CD4-positive, alpha-beta T cell treated with Interleukin-15 for 4 hours (primary cell): ENCODE results near the gene ARHGAP10.
"Not testable (repeated sequence)": the region's sequence is repeated elsewhere in the genome, so short reads cannot be mapped to it uniquely, and the experiment has no call there.

ENCODE experiments used
- DNase-seq: peaks from one replicate; pipeline ENCODE4 v3.0.0-alpha.2; 2020; ENCODE audit warnings: low spot score

ARHGAP10 gene

DNA sequence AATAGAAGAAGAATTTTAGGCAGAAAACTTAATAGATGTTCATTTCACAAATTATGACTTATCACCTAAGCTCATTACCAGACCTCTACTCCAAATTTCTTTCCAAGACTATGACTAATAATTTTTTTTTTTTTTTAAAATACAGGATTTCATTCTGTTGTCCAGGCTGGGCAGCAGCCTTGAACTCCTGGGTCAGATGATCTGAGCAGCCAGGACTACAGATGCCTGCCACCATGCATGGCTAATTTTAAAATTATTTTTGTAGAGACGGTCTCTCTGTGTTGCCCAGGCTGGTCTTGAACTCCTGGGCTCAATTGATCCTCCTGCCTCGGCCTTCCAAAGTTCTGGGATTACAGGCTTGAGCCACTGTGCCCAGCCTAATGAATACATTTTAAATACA, 119.2 kb downstream of the ARHGAP10 start:
- no peak for DNase-seq

DNA sequence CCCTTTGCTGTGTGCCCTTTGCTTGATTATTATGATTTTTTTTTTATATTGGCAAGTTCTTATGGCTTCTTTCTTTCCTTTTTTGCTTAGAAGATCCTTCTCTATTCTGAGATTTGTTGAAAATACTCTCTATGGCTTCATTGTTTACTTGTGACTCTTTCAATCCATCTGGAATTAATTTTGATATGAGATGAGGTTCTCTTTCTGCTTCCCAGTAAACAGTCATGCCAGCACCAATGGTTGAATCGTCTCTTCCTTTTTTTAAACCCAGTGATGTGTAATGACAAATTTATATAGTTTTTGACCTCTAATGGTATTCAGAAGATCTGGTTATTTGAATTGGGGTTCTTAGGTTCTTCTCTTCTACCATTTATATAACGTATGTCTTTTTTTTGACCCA, 121.8 kb downstream of the ARHGAP10 start:
- DNase-seq: no peak

DNA sequence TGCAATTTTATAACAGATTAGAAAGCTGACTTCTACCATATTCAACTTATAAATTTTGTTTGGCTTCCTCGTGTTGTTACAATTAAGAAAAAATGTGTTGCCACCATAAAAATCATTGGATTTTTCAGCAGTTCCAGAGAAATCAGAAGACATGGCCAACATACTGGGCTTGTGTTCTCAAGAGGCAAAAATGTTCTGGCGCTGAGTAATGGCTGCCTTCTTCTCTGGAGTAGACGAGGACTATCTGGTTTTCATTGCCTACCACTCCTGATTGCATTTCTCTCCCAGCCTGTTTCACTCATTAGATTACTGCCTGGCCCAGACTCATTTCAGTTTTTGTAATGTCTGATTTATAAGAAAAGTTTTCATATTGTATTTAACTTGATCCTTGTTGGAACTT, 122.3 kb downstream of the ARHGAP10 start:
- no peak for DNase-seq

DNA sequence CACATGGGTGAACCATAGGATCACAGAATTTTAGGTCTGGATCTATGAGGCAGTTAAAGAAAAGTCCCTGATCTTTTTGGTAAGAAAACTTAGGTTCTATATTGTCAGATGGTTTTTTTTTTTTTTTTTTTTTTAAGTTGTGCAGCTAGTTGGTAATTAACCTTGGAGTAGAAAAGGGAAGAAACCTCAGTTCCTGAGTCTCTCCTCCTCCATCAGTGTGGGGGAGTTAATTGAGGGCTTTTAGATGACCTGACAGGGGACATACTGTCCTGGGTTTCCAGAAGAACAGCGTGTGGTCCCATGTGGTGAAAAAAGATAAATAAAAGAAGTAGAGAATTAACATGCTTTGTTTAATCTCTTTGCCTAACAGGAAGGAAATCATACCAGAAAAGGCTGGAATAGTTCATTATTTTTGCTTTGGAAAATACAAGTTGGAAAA, 123.7 kb downstream of the ARHGAP10 start:
- DNase-seq: no peak

DNA sequence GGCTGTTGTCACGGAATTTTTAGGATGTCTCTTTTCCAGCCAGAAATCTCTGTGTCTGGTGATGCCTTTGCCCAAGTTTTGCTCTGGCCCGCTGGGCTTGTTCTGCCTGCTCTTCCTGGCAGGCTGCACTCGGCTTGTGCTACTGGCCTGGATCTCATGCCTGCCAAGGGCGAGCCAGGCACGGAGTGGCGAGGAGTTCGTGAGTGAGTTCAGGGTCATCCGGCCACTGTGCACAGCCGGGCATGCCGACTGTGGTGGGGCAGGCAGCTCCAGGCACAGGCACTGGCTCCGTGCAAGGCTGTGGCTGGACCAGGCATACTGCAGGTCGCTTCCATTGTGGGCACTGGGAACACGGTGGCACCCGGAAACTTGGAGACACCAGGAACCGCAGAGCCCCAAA, 129.1 kb downstream of the ARHGAP10 start:
- no peak for DNase-seq

DNA sequence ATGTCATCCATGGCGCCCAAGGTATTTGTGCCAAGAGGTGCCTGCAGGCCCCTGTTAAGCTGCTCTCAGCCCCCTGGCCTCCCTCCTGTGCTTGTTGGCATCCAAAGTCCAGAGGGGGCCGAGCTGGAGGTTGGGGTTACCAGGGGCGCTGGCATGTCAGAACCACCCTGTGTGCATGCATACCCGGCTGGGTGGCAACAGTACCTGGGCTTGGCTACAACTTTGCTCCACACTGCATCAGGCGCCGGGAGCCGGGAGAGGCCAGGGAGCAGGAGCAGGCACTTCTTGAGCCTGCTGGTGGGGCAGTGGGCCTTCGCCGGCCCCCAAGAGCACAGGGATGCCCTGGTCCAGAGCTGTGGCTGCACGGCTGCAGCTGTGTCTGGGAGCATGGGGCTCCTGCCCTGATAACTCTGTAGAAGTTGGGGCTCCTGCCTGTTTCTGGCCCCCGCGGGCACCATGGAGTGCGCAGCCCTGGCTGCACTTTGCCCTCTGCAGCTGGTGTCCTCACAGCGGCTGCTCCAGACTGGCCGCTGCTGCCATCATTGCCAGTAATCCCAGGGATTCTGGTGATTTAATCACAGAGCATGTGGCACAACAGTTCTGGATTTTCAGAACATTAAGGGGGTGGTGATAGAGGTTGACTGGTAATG, 130.3 kb downstream of the ARHGAP10 start:
- DNase-seq: no peak

DNA sequence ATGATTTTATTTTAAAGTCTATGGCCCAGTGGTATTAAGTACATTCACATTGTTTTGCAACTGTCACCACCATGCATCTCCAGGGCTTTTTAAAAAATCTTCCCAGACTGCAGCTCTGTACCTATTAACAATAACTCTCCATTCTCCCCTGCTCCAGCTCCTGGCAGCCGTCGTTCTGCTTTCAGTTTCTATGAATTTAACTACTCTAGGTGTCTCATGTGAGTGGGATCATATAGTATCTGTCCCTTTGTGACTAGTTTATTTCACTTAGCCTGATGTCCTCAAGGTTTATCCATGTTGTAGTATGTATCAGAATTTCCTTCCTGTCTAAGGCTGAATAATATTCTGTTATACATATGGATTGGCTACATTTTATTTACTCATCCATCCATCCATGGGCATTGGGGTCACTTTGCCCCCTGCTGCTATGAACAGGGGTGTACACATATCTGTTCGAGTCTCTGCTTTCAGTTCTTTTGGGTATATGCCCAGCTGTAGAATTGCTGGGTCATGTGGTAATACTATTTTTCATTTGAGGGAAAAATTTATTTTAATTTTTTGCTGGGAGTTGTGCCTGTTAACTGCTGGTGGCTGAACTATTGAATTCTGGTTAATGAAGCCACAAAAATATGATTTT, 131.3 kb downstream of the ARHGAP10 start:
- no peak for DNase-seq

DNA sequence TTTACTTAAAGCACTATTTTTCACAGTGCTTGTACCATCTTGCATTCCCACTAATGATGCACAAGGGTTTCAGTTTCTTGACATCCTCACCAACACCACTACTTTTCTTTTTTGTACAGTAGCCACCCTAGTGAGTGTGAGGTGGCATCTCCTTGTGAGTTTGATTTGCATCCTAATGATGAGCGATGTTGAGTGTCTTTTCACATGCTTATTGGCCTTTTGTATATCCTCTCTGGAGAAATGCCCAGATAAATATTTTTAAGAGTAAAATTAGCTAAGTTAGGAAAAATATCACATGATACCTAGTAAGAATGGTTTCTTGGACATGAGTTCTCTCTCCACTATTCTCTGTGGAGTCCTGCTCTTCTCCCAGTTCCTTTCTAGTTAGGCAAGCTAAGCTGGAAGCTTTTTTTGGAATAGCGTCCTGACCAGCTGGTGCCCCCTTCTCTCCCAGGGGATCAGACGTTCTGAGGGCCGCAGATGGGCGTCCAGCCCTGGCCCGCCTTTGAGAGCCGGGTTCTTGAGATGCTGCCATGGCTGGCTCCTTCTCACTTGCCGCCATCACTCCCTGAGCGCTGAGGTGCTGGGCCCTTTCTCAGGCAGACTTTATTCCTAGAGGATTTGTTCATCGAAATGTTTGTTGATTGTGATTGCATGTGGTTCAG, 132.1 kb downstream of the ARHGAP10 start:
- no peak for DNase-seq

DNA sequence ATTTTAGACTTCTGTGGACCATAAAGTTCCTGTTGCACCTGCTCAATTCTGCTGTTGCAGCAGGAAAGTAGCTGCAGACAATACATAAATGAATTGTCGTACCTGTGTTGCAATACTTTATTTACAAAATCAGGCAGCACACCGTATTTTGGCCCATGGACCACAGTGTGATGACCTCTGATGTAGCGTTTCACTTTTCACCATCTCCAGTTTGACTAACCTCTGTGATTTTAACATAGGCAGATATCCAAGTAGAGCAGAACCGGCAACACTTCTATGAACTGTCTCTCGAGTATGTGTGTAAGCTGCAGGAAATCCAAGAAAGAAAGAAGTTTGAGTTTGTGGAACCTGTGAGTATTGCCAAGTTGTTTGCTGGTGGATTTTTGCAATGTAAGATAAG, 132.7 kb downstream of the ARHGAP10 start:
- no peak for DNase-seq

DNA sequence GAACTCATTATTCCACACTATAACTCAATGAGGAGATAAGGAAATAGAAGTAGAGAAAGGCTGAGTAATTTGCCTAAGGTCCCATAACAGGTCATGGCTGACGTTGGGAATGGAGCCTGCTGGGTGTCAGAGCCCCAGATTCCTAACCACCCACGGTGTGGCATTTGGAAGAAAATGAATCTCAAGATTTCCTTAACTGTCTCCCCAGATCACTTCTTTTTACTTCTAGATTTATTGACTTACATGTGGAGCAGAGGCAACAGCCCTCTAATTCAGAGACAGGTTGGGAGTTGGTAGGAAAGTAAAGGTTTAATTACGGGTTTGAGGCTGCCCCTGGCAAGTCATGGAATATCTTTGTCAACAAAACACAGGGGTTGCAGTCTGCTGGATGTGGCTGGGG, 134.0 kb downstream of the ARHGAP10 start:
- no peak for DNase-seq

DNA sequence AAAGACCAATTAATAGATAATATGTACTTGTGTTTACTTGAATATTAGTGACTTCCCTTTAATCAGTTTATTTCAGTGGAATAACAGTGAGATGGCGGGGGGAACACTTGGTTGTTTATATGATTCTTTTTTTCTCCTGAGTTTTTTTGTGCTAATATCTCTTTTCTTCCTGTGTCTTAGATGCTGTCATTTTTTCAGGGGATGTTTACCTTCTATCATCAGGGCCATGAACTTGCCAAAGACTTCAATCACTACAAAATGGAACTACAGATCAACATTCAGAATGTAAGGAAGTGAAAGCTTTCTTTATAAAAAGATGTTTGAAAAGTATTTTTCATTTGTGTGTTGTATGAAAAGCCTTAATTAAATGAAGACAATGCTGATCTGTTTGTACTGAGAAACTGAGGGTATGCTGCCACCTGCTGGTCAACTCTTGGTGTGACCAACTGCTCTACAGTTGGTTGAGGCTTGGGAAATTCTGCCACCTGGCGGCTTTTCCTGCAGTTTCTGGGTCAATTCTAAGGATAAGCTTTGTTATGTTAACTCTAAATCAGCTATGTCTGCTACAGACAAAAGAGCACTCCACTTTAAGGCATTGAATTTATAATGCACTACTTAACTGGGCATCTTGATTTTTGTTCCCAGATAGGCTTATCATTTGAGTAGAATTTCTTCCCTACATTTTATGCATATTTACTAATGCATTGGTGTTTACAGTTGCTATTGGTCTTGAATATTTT, 134.8 kb downstream of the ARHGAP10 start:
- DNase-seq: peak; percentile 89

DNA sequence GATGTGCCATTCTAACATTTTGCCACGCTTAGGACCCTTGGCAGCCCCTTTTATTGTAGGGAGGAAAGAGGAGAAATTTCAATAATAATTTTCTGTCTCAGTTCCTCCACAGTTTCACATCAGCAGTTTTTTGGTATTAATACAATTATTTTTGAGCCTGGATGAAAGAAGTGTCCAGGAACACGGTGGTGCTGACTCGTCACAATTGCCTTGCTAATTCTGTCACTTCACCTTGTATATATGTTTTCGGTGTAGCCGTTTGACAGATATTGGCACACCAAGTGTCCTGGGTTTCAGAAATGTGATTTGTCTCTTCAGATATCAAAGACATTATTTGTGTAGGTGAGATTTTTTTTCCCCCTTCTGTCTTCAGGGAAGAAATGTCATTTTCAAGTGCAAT, 142.2 kb downstream of the ARHGAP10 start:
- DNase-seq: no peak

DNA sequence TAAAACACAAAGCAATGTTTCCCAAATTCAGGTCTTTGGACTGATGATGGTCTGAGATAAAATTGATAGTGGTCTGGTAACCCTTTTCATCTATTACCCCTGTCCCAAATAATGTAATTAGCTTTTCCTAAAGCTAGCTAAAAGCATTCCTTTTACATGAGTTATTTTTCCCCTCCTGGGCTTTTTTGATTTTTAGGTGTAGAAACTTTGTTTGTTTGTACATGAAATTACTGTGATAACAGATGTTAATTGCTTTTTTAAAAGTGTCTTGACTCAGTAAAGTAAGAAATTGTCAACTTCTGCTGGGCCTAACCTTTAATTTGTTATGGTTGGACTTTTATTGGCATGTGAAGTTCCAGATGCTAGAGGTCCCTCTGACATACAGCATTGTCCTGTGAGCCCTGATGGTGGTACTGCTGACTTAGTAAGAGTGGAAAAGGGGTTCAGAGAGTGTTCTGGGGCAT, 145.5 kb downstream of the ARHGAP10 start:
- DNase-seq: no peak

DNA sequence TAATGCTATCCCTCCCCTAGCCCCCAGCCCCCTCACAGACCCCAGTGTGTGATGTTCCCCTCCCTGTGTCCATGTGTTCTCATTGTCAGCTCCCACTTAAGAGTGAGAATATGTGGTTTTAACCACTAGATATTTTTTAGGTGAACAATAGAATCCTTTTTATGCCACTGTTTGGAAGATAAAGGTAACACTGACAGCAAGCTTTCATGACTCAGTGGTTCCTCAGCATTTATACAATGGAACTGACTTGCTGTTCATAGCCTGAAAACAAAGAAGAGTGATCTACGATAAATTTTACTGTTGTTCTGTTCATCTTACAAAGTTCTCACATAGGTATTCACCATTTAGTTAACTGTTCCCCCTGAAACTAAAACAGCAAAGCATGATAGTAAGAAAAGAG, 147.8 kb downstream of the ARHGAP10 start:
- no peak for DNase-seq

DNA sequence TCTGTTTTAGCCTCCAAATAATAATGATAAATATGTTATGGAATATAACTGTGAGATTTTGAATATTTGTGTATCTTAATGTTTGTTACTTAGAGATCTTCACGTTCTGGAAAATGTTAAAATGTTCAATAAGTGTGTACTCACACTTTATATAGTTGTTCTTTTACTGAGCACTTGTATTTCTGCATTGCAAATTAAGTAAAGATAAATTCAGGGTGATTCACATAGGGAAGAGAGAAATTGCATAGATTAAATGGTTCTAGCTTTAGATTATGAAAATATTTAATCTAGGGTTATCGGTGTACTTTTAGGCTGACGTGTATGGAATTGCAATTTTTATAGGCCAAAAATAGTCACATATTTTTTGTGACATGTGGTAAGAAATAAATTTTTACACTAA, 148.6 kb downstream of the ARHGAP10 start:
- DNase-seq: no peak

DNA sequence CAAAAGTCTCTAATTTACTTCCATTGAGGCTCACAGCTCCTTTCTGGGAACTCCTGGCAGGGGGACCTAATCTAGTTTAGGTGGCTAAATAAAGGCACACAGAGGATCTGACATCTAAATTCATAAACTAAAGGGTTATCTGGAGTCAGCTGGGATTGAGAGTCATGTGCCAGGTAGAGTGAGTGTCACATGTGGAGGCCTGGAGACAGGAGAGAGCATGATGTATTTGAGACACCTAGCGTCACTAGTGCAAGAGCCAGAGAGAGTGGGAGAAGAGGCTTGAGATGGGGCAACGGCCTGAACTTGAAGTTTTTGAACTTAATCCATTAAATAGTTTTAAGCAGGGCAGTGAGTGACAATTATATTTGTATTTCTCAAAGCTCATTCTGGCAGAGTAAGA, 152.6 kb downstream of the ARHGAP10 start:
- DNase-seq: no peak

DNA sequence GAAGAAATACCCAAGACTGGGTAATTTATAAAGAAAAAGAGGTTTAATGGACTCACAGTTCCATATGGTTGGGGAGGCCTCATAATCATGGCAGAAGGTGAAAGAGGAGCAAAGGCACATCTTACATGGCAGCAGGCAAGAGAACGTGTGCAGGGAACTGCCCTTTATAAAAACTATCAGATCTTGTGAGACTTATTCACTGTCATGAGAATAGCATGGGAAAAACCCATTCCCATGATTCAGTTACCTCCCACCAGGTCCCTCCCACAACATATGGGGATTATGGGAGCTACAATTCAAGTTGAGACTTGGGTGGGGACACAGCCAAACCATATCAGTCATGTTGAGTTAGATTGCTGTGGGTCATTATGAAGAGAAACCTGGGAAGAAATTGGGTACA, 153.3 kb downstream of the ARHGAP10 start:
- DNase-seq: not testable (repeated sequence)

DNA sequence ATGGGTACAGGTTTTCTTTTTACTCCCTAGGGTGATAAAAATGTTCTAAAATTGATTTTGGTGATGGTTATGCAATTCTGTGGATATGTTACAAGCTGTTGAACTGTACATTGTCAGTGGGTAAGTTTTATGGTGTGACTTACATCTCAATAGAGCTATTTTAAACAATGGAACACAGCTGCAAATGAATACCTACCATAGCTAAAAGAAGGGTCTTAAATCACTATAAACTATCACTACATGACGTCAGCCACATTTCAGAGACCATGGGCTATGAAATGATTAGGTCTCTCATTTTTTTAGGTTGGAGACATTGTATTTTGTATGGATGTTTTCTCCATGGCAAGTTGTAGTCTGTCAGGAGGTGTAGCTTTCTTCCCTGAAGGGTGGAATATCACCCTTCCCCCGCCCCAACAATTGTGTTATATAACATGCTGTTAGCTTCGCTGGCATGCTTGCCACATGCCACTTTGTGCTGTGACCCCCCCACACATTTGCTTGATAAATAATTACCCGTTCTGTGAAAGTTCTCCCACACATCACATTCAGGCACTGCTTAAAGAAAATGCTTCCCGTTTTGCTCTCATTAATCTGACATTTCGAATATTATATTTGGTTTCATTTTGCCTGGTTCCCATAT, 159.7 kb downstream of the ARHGAP10 start:
- no peak for DNase-seq

DNA sequence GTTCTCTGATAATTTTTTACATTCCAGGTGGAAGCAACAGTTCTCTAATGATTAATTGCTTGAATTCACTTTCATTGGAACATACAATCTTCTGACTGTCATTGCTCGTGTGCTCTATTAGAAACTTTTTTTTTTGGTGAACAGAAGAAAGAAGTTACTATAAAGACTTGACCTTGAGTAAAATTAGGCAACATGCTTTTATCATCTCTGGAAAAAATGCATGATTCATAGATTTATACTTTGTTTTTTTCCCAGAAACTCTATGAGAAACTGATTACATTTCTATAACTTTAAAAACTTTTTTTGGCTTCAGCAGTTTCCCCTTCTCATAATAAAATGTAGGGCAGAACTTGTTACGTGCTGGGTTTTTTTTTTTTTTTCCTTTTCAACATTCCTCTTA, 167.6 kb downstream of the ARHGAP10 start:
- no peak for DNase-seq

DNA sequence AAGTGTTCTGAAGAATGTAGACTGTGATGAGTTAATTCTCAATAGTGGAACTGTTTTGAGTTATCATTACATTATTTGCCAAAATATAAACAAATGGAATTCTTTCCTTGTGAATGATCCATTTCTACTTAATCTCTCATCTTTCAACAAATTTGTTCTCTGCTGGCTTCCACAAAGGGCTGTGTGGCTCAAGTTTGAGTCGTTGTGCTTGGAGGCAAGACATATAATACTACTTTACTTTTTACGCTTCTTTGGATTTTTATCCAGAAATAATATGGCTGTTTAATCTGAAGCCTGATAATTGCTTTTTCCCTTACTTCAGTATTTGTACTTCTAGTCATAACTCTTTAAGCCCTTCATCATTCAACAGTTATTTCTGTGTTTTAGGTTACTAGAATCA, 169.5 kb downstream of the ARHGAP10 start:
- no peak for DNase-seq

DNA sequence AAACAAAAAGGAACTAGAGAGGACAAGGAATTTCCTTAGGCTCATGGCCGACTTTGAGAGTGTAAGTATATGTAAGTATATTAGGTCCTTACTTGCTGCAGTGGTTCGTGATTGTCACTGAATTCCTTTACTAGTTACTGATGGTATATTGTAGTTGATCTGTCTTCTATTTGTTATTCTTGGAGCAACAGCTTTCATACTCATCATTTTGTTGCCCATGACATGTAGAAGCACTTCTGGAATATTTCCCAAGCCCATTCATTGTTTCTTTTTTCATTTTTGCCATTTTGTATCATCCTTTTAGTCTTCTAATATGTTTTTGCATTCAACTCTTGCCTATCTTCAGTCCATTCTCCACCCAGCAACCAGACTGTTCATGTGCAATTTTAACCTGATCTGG, 170.0 kb downstream of the ARHGAP10 start:
- no peak for DNase-seq

DNA sequence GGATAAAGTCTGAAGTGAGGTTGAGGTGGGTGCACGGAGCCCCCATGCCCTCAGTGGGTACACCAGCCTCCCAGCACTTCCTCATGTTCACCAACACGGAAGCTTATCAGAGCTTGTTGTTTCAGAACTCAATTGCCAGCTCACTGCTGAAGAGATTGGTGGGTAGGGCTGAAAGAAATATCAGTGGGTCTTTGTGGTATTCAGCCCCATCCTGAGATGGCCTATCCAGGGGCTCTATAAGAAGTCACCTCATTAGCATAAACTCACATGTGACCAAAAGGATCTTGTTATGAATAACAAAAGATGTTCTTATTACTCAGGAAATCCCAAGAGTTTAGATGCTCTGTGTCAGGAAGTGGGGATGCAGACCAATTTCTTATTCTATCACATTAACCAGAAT, 177.3 kb downstream of the ARHGAP10 start:
- no peak for DNase-seq
